Measurements from ENCODE around the gene LSM12. TPM values are rescaled to one million over a fixed set of nuclear protein-coding genes. Genes with fewer than 3 reads are reported as not detected.

LSM12 gene
- total RNA-seq, 2 experiments from 2014 or later = 34.6 to 36.1 TPM

GRCh38 chr17:44109312-44109630 lies 42.8 kb upstream of the LSM12 start:
- H3K4me3 ChIP-seq (ENCODE audit: low read length) = no peak overlapping the region
- TF ChIP-seq, protein P1, sequence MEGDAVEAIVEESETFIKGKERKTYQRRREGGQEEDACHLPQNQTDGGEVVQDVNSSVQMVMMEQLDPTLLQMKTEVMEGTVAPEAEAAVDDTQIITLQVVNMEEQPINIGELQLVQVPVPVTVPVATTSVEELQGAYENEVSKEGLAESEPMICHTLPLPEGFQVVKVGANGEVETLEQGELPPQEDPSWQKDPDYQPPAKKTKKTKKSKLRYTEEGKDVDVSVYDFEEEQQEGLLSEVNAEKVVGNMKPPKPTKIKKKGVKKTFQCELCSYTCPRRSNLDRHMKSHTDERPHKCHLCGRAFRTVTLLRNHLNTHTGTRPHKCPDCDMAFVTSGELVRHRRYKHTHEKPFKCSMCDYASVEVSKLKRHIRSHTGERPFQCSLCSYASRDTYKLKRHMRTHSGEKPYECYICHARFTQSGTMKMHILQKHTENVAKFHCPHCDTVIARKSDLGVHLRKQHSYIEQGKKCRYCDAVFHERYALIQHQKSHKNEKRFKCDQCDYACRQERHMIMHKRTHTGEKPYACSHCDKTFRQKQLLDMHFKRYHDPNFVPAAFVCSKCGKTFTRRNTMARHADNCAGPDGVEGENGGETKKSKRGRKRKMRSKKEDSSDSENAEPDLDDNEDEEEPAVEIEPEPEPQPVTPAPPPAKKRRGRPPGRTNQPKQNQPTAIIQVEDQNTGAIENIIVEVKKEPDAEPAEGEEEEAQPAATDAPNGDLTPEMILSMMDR (IDR thresholded peaks at IDR 0.05) = no peak
- H3K4me1 ChIP-seq (ENCODE audit: insufficient read depth, low read length) = peaks cover 28% of the 10 kb centered on the region
- no peak overlapping the region for H3K4me3 Mint-ChIP-seq
- H3K9me3 ChIP-seq (ENCODE audit: control insufficient read depth in 1 of 2, insufficient read depth in 1 of 2, low read length in 2 of 2) = no peaks in the 10 kb centered on the region
- H3K27ac Mint-ChIP-seq = no peak overlapping the region
- H3K27ac ChIP-seq (ENCODE audit: low read depth in 1 of 2, low read length in 2 of 2) = no peak overlapping the region
- no peaks in the 10 kb centered on the region for H3K27me3 ChIP-seq (ENCODE audit: control insufficient read depth in 1 of 2, insufficient read depth in 2 of 2, low read length in 2 of 2)
- peaks cover 35% of the 10 kb centered on the region for H3K36me3 ChIP-seq (ENCODE audit: insufficient read depth, low read length)
- ChIA-PET POLR2A (interaction anchor here (3.4 kb wide), 1 partner anchor 14 kb away, joined by 23 read pairs; the partner anchor contains the start of gene HDAC5), CTCF (no interaction called here)
- H3K9me3 Mint-ChIP-seq = no peaks in the 10 kb centered on the region
- intact Hi-C loops (cut with DNase I, micrococcal nuclease) = no loop called here
- DNase-seq (no peak), ATAC-seq (ENCODE audit: poor library complexity) (no peak)
- peaks cover 31% of the 10 kb centered on the region for H3K4me1 Mint-ChIP-seq (ENCODE audit: low read depth)
- H3K36me3 Mint-ChIP-seq (ENCODE audit: low read depth) = peaks cover 11% of the 10 kb centered on the region
- H3K27me3 Mint-ChIP-seq = no peaks in the 10 kb centered on the region

GRCh38 chr17:44108440-44109311 lies 42.2 kb upstream of the LSM12 start:
- Mint-ChIP-seq H3K4me1 (ENCODE audit: low read depth) (peaks cover 28% of the 10 kb centered on the region), H3K36me3 (ENCODE audit: low read depth) (peaks cover 9% of the 10 kb centered on the region), H3K27ac (no peak overlapping the region), H3K9me3 (no peaks in the 10 kb centered on the region), H3K4me3 (no peak overlapping the region), H3K27me3 (no peaks in the 10 kb centered on the region)
- Histone ChIP-seq H3K4me3 (ENCODE audit: low read length) (no peak overlapping the region), H3K9me3 (ENCODE audit: control insufficient read depth in 1 of 2, insufficient read depth in 1 of 2, low read length in 2 of 2) (no peaks in the 10 kb centered on the region), H3K36me3 (ENCODE audit: insufficient read depth, low read length) (peaks cover 34% of the 10 kb centered on the region), H3K4me1 (ENCODE audit: insufficient read depth, low read length) (peaks cover 28% of the 10 kb centered on the region), H3K27ac (ENCODE audit: low read depth in 1 of 2, low read length in 2 of 2) (no peak overlapping the region), H3K27me3 (ENCODE audit: control insufficient read depth in 1 of 2, insufficient read depth in 2 of 2, low read length in 2 of 2) (no peaks in the 10 kb centered on the region)
- DNase-seq (no peak), ATAC-seq (ENCODE audit: poor library complexity) (no peak)
- ChIA-PET CTCF (interaction anchor here (0.7 to 1.2 kb wide), 2 partner anchors 13 to 200 kb away, joined by 3 read pairs; partner anchors contain the start of gene RUNDC3A), POLR2A (interaction anchor here (0.8 to 3.4 kb wide), 2 partner anchors 14 to 15 kb away, joined by 3 to 23 read pairs; partner anchors contain the start of gene HDAC5)
- intact Hi-C loops (cut with DNase I, micrococcal nuclease) = no loop called here
- TF ChIP-seq, protein P1 (IDR thresholded peaks at IDR 0.05) = no peak

DNA sequence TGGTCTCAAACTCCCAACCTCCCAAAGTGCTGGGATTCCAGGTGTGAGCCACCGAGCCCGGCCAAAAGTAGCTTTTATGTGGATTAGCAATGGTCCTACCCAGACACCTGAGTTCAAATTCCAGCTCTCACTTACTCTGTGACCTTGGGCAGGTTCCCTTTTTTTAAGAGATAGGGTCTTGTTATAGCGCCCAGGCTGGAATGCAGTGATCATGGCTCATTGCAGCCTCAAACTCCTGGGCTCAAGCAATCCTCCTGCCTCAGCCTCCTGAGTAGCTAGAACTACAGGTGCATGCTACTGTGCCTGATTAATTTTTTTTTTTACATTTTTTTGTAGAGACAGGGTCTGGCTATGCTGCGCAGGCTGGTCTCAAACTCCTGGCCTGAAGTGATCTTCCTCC lies 40.3 kb upstream of the LSM12 start:
- no peak overlapping the region for H3K27ac Mint-ChIP-seq
- no peak for ATAC-seq (ENCODE audit: poor library complexity)
- intact Hi-C loops (cut with DNase I, micrococcal nuclease) = no loop called here
- H3K36me3 Mint-ChIP-seq (ENCODE audit: low read depth) = peaks cover 12% of the 10 kb centered on the region
- no peaks in the 10 kb centered on the region for H3K27me3 Mint-ChIP-seq
- ChIA-PET CTCF (interaction anchor here (1.2 to 1.5 kb wide), 2 partner anchors 16 to 17 kb away, joined by 3 read pairs; partner anchors contain the start of gene HDAC5), POLR2A (no interaction called here)
- no peak overlapping the region for H3K4me3 Mint-ChIP-seq
- Histone ChIP-seq H3K4me1 (ENCODE audit: insufficient read depth, low read length) (peaks cover 20% of the 10 kb centered on the region), H3K27me3 (ENCODE audit: control insufficient read depth in 1 of 2, insufficient read depth in 2 of 2, low read length in 2 of 2) (no peaks in the 10 kb centered on the region), H3K27ac (ENCODE audit: low read depth in 1 of 2, low read length in 2 of 2) (no peak overlapping the region), H3K4me3 (ENCODE audit: low read length) (no peak overlapping the region), H3K9me3 (ENCODE audit: control insufficient read depth in 1 of 2, insufficient read depth in 1 of 2, low read length in 2 of 2) (no peaks in the 10 kb centered on the region), H3K36me3 (ENCODE audit: insufficient read depth, low read length) (peaks cover 32% of the 10 kb centered on the region)
- TF ChIP-seq, protein P1 (IDR thresholded peaks at IDR 0.05) = no peak
- DNase-seq = no peak
- H3K4me1 Mint-ChIP-seq (ENCODE audit: low read depth) = peaks cover 10% of the 10 kb centered on the region
- H3K9me3 Mint-ChIP-seq = no peaks in the 10 kb centered on the region

All from CD4-positive, alpha-beta T cell (primary cell).